Ramos (cell line): ENCODE results near the gene LRRN3.
"Not testable (repeated sequence)": the region's sequence is repeated elsewhere in the genome, so short reads cannot be mapped to it uniquely, and the experiment has no call there.

Source experiments
- in situ Hi-C: fragments of 300-500 bp; cut with MboI; formaldehyde crosslinking; loops from one replicate; pipeline ENCODE4 v1.14.3; 2022; ENCODE audit warnings: low sequenced_read_pairs; ENCODE audit not compliant: unreplicated experiment

The LRRN3 gene

GRCh38 chr7:111090846-111091245 is at the start of gene LRRN3:
LRRN3 (plus strand) TSS chr7:111091127; CDS start chr7:111122773, 31,646 bp downstream.
- in situ Hi-C loops = loop anchor here (10.0 to 25.0 kb wide), 2 partner anchors 471 to 644 kb away; partner anchors contain the start of gene IMMP2L

- in situ Hi-C loops = no loop called here
Observed at GRCh38 chr7:111041577-111041976, 49.4 kb upstream of the LRRN3 start.

GRCh38 chr7:111042842-111043241 is 48.1 kb upstream of the LRRN3 start:
- in situ Hi-C loops = no loop called here

GRCh38 chr7:111043561-111043960 is 47.4 kb upstream of the LRRN3 start:
- in situ Hi-C loops = no loop called here

- in situ Hi-C loops = no loop called here
Observed at GRCh38 chr7:111045449-111045848, 45.5 kb upstream of the LRRN3 start.

- in situ Hi-C loops = no loop called here
Observed at GRCh38 chr7:111047595-111047994, 43.3 kb upstream of the LRRN3 start.

- in situ Hi-C loops = no loop called here
Observed at GRCh38 chr7:111049971-111050680, 40.8 kb upstream of the LRRN3 start.

- in situ Hi-C loops = no loop called here
Observed at GRCh38 chr7:111050875-111051416, 40.0 kb upstream of the LRRN3 start.

GRCh38 chr7:111051832-111052231 is 39.1 kb upstream of the LRRN3 start:
- in situ Hi-C loops = no loop called here

- in situ Hi-C loops = no loop called here
Observed at GRCh38 chr7:111053035-111053434, 37.9 kb upstream of the LRRN3 start.

GRCh38 chr7:111056371-111056770 is 34.6 kb upstream of the LRRN3 start:
- in situ Hi-C loops = no loop called here

GRCh38 chr7:111057066-111057465 is 33.9 kb upstream of the LRRN3 start:
- in situ Hi-C loops = no loop called here

GRCh38 chr7:111059833-111060232 is 31.1 kb upstream of the LRRN3 start:
- in situ Hi-C loops = no loop called here

GRCh38 chr7:111063166-111063565 is 27.8 kb upstream of the LRRN3 start:
- in situ Hi-C loops = no loop called here

- in situ Hi-C loops = no loop called here
Observed at GRCh38 chr7:111067251-111067650, 23.7 kb upstream of the LRRN3 start.

- in situ Hi-C loops = no loop called here
Observed at GRCh38 chr7:111067682-111068081, 23.2 kb upstream of the LRRN3 start.

- in situ Hi-C loops = no loop called here
Observed at GRCh38 chr7:111068618-111069017, 22.3 kb upstream of the LRRN3 start.

- in situ Hi-C loops = no loop called here
Observed at GRCh38 chr7:111071556-111071955, 19.4 kb upstream of the LRRN3 start.

GRCh38 chr7:111072658-111073057 is 18.3 kb upstream of the LRRN3 start:
- in situ Hi-C loops = not testable (repeated sequence)

GRCh38 chr7:111074071-111074747 is 16.7 kb upstream of the LRRN3 start:
- in situ Hi-C loops = no loop called here

- in situ Hi-C loops = loop anchor here (25.0 kb wide), 1 partner anchor 488 kb away; the partner anchor contains the start of gene IMMP2L
Observed at GRCh38 chr7:111074748-111075146, 16.2 kb upstream of the LRRN3 start.
